NT2/D1 (cell line): ENCODE results near the gene CCDC149.

ENCODE experiments used
- DNase-seq: peaks from one replicate; pipeline ENCODE4 v3.0.0-alpha.2; 2011; ENCODE audit warnings: low read depth, low spot score
- H3K27me3 ChIP-seq: 2 replicates; pipeline ENCODE4 v1.6.0; 2011; ENCODE audit warnings: mild to moderate bottlenecking; ENCODE audit not compliant: insufficient read length, insufficient read depth
- H3K36me3 ChIP-seq: 2 replicates; pipeline ENCODE4 v1.6.1; 2011; ENCODE audit warnings: mild to moderate bottlenecking, low read length, mixed read lengths; ENCODE audit not compliant: insufficient read depth, insufficient read length
- H3K4me1 ChIP-seq: 2 replicates; pipeline ENCODE4 v1.5.1; 2011; ENCODE audit not compliant: insufficient read depth, insufficient read length
- H3K4me3 ChIP-seq: 2 replicates; pipeline ENCODE4 v1.5.1; 2011; ENCODE audit warnings: low read depth; ENCODE audit not compliant: insufficient read length
- H3K9ac ChIP-seq: 2 replicates; pipeline ENCODE4 v1.6.0; 2011; ENCODE audit warnings: low read depth; ENCODE audit not compliant: insufficient read length
- H3K9me3 ChIP-seq: 2 replicates; pipeline ENCODE4 v1.5.1; 2011; ENCODE audit warnings: mild to moderate bottlenecking, low read length; ENCODE audit not compliant: insufficient read depth
- SUZ12 ChIP-seq: IDR thresholded peaks from 2 replicates; pipeline ENCODE4 v1.6.1; 2011; ENCODE audit not compliant: insufficient read length, insufficient read depth; ENCODE audit errors: extremely low read depth
- YY1 ChIP-seq: IDR thresholded peaks from 2 replicates; pipeline ENCODE4 v1.6.1; 2011; ENCODE audit not compliant: insufficient read length, insufficient read depth
- ZNF274 ChIP-seq: IDR thresholded peaks from 2 replicates; pipeline ENCODE4 v1.6.1; 2011; ENCODE audit warnings: mild to moderate bottlenecking, low read depth, low read length

The CCDC149 gene

DNA sequence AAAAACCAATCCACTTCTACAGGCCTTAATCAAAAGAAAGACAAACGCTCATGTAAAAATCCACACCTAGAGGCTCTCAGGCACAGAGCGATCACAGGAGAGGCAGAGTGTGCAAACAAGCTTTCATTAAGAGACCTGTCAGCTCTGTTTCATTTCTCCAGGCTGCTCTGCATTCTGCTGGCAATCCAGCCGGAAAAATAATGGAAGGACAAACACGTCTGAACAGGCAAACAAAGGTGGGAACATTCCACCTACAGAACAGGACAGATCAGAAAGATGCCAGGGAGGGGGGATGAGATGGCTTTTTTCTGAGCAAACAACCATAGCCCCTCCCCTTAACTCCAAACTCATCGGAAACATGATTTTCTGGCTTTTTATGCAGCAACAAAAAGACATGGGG lies 107.8 kb downstream of the CCDC149 start:
- no peak for DNase-seq
- Histone ChIP-seq H3K4me3 (no peak overlapping the region), H3K36me3 (no peaks in the 10 kb centered on the region), H3K27me3 (no peaks in the 10 kb centered on the region), H3K9me3 (no peaks in the 10 kb centered on the region), H3K4me1 (no peaks in the 10 kb centered on the region), H3K9ac (no peak overlapping the region)
- no peak for TF ChIP-seq ZNF274

DNA sequence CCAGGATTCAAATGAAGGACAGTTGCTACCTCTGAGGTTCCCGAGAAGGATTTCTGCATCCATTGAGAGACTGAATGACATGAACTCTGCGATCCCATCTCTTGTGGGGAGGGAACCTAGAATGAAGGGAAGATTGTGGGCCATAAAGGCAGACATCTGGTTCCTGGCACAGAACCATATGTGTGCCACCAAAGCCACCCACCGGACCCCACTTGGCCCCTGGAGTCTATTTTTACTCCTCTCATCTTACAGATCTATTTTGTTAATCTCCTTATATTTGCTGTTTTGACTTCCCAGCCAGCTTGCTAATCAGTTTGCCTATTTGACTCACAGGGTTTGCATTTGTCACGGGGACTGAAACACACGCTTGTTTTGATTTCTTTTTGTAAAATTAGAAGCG lies 110.2 kb downstream of the CCDC149 start:
- H3K27me3 ChIP-seq = no peaks in the 10 kb centered on the region
- H3K4me1 ChIP-seq = no peaks in the 10 kb centered on the region
- no peak overlapping the region for H3K4me3 ChIP-seq
- H3K9ac ChIP-seq = no peak overlapping the region
- TF ChIP-seq YY1 (no peak), ZNF274 (no peak), SUZ12 (no peak)
- no peaks in the 10 kb centered on the region for H3K9me3 ChIP-seq
- no peak for DNase-seq
- no peaks in the 10 kb centered on the region for H3K36me3 ChIP-seq

DNA sequence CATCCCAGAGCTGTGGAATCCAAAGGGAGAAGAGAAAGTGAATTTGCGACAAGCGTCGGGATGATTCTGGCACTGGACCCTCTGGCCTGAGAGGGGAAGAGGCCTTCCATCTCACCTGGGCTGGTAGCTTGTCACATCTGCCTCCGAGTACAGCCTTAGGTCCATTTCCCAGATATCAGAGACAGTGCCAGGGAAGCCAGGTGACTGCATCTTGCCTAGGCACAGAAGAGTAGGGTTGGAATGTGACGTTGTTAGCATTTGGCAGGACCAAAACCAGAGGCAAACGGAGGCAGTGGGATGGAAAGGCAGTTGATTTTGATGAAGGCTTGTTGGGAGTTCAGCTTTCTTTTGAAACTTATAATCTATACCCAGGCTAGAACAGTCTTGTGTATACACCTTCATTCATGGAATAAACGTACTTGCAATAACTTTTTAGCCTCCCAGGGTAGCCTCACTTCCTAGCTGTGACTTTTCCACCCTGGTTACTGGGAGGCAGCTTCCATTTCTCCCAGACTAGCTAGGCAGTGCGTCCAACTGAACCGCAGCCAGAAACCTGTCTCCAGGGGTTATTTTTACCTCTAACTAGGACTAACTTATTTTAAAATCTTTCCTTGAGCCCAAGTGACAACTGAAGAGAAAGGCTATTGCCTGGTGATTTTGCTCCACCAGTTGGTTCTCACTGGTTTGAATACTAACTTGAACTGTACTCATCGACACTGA lies 111.5 kb downstream of the CCDC149 start:
- Histone ChIP-seq H3K9me3 (no peaks in the 10 kb centered on the region), H3K4me1 (no peaks in the 10 kb centered on the region), H3K9ac (no peak overlapping the region), H3K27me3 (no peaks in the 10 kb centered on the region), H3K4me3 (no peak overlapping the region), H3K36me3 (no peaks in the 10 kb centered on the region)
- no peak for DNase-seq
- TF ChIP-seq SUZ12 = no peak
- no peak for TF ChIP-seq ZNF274
- TF ChIP-seq YY1 = no peak

DNA sequence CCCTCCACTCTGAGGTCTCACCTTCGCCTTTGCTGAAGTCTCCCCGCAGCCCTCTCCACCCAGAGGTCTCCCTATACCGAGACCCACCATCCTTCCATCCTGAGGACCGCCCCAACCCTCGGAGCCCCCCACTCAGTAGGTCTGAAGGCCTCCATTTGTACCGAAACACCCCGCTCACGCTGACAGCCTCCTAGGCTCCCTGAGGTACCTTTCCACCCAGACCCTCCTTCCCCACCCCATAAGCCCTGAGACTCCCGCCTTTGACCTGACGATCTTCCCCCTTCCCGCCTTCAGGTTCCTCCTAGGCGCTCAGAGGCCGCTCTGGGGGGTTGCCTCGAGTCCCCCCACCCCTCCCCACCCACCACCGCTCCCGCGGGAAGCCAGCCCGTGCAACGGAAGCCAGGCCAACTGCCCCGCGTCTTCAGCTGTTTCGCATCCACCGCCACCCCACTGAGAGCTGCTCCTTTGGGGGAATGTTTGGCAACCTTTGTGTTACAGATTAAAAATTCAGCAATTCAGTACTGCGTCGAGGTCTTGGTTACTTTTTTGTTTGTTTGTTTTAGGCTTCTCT lies 112.4 kb downstream of the CCDC149 start:
- Histone ChIP-seq H3K9me3 (no peaks in the 10 kb centered on the region), H3K27me3 (no peaks in the 10 kb centered on the region), H3K9ac (no peak overlapping the region), H3K4me3 (no peak overlapping the region), H3K36me3 (no peaks in the 10 kb centered on the region), H3K4me1 (no peaks in the 10 kb centered on the region)
- TF ChIP-seq SUZ12 (no peak), YY1 (no peak), ZNF274 (no peak)
- DNase-seq = no peak

DNA sequence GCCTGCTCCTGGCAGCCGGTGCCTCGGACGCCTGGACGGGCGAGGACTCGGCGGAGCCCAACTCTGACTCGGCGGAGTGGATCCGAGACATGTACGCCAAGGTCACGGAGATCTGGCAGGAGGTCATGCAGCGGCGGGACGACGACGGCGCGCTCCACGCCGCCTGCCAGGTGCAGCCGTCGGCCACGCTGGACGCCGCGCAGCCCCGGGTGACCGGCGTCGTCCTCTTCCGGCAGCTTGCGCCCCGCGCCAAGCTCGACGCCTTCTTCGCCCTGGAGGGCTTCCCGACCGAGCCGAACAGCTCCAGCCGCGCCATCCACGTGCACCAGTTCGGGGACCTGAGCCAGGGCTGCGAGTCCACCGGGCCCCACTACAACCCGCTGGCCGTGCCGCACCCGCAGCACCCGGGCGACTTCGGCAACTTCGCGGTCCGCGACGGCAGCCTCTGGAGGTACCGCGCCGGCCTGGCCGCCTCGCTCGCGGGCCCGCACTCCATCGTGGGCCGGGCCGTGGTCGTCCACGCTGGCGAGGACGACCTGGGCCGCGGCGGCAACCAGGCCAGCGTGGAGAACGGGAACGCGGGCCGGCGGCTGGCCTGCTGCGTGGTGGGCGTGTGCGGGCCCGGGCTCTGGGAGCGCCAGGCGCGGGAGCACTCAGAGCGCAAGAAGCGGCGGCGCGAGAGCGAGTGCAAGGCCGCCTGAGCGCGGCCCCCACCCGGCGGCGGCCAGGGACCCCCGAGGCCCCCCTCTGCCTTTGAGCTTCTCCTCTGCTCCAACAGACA lies 113.1 kb downstream of the CCDC149 start:
- H3K4me3 ChIP-seq = no peak overlapping the region

DNA sequence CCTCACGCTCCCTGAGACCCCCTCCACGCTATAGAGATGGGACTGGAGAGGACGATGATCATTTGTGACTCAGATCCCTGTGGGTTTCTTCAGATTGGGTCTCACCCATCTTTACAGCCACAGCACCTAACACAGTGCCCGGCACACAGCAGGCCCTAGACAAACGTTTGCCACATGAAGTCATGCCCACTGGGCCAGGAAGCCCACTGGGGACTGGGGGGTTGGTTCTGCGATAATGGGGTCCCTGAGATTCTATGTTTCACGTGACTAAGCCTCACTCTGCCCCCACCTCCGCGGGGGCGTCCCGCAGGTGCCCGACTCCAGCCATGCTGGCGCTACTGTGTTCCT lies 113.7 kb downstream of the CCDC149 start:
- H3K9ac ChIP-seq = no peak overlapping the region
- no peak for TF ChIP-seq SUZ12
- no peak for TF ChIP-seq YY1
- no peak for TF ChIP-seq ZNF274
- no peaks in the 10 kb centered on the region for H3K36me3 ChIP-seq
- peaks cover 6% of the 10 kb centered on the region for H3K4me1 ChIP-seq
- no peak overlapping the region for H3K4me3 ChIP-seq
- DNase-seq = no peak
- no peaks in the 10 kb centered on the region for H3K9me3 ChIP-seq
- no peaks in the 10 kb centered on the region for H3K27me3 ChIP-seq

More for the DNA sequence above, 113.1 kb downstream of the CCDC149 start:
- Histone ChIP-seq H3K4me1 (peaks cover 4% of the 10 kb centered on the region), H3K9ac (no peak overlapping the region), H3K27me3 (no peaks in the 10 kb centered on the region), H3K9me3 (no peaks in the 10 kb centered on the region), H3K36me3 (no peaks in the 10 kb centered on the region)
- no peak for DNase-seq
- TF ChIP-seq ZNF274 (no peak), YY1 (no peak), SUZ12 (no peak)

DNA sequence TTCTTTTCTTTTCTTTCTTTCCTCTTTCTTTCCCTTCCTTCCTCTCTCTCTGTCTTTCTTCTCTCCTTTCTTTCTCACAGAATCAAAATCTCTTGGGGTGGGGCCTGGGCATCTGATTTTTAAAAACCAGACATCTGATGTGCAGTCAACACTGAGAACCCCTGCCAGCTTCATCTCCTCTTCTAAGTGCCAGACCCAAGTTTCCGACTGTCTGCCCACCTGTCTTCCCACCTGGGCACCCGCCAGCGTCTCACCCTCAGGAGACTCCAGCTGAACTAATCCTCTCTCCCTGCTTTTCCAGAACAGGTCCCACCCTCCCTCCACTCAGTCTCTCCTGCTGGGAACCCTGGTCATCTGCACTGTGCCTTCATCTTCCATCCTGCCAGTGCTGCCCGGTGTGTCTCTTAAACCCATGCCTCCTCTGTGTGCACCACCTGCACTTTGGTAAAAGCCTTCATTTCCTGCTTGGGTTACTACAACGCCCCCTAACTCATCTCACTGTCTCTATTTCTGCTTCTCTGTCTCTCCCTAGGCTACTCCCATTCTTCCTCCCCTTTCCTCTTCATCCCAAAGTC lies 114.7 kb downstream of the CCDC149 start:
- DNase-seq = no peak
- no peak overlapping the region for H3K4me3 ChIP-seq
- H3K4me1 ChIP-seq = peaks cover 6% of the 10 kb centered on the region
- no peak for TF ChIP-seq ZNF274
- TF ChIP-seq YY1 = no peak
- TF ChIP-seq SUZ12 = no peak
- no peaks in the 10 kb centered on the region for H3K27me3 ChIP-seq
- no peaks in the 10 kb centered on the region for H3K9me3 ChIP-seq
- no peaks in the 10 kb centered on the region for H3K36me3 ChIP-seq
- no peak overlapping the region for H3K9ac ChIP-seq
